PFSK-1 (cell line): Measurements from ENCODE around the gene CYSTM1.

Experiments
- FOXP2 ChIP-seq: optimal IDR thresholded peaks from 2 replicates; pipeline ENCODE3; 2011; ENCODE audit warnings: borderline replicate concordance, control low read depth, inconsistent platforms; ENCODE audit not compliant: insufficient read depth; ENCODE audit errors: extremely low read length, extremely low read depth
- POLR2AphosphoS5 ChIP-seq: IDR thresholded peaks from 2 replicates; pipeline ENCODE4 v1.6.1; 2012; ENCODE audit warnings: low read depth, mild to moderate bottlenecking, control low read depth, low read length, moderate library complexity
- SIN3A ChIP-seq: IDR thresholded peaks from 2 replicates; pipeline ENCODE4 v1.6.1; 2012; ENCODE audit warnings: mild to moderate bottlenecking, low read length, moderate library complexity, borderline replicate concordance; ENCODE audit not compliant: insufficient read depth
- TAF1 ChIP-seq: IDR thresholded peaks from 2 replicates; pipeline ENCODE4 v1.6.1; 2012; ENCODE audit warnings: low read length, control low read depth, borderline replicate concordance; ENCODE audit not compliant: insufficient read depth
- TF ChIP-seq, protein P1 (sequence below), 2 experiments: IDR thresholded peaks; 2 replicates each; pipeline versions ENCODE4 v1.6.1 to v1.8.0; 2011 to 2012; ENCODE audit warnings: low read depth in 2 of 2, low read length in 2 of 2, control low read depth in 1 of 2, inconsistent platforms in 1 of 2, mild to moderate bottlenecking in 1 of 2, moderate library complexity in 1 of 2; ENCODE audit not compliant: insufficient read depth in 1 of 2

CYSTM1 gene

GRCh38 chr5:140217299-140218026 lies 42.5 kb downstream of the CYSTM1 start:
- no peak for TF ChIP-seq FOXP2
- no peak for TF ChIP-seq SIN3A
- no peak for TF ChIP-seq TAF1
- no peak for TF ChIP-seq POLR2AphosphoS5

DNA sequence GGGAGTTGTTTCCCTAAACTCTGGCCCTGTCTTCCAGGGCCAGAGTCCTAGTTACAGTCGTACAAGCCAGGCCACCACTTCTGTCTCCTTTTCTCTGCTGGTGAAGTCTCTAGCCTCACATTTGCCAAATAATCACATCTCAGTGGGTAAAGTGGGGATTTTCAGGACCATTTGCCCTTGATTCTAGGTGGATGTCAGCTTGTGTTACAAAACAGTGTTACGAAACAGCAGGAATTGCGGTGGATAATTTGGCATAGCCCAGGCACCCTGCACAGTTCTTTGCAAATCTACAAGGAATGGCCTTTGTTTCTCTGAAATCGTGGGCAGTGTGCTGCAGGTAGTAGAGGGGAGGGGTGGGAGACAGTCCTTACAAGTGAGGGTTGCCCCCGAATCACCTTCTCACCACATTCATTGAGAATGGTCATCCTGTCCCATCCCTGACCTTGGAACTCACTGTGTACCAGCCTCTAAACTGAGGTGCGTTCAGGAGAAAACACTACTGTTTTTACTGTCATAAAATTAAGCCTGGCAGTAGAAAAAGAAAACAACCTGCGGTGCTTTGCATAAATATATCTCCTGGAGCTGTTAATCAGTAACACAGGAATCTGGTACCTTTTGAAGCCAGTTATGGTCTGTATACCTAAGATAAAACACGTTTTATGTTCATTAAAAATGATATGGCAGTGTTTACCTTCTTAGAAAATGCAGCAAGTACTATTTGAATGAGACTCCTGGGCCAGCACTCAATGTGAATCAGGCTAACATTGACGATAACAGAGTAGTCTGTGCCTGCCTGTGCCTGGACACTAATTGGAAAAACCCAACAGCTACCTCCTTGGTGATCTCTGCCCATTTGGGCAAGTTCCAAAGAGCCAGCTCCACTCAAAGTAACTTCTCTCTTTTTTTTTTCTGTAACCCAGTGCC lies 44.3 kb downstream of the CYSTM1 start:
- TF ChIP-seq SIN3A (no peak), POLR2AphosphoS5 (no peak), FOXP2 (no peak), TAF1 (no peak)
- TF ChIP-seq, protein P1, sequence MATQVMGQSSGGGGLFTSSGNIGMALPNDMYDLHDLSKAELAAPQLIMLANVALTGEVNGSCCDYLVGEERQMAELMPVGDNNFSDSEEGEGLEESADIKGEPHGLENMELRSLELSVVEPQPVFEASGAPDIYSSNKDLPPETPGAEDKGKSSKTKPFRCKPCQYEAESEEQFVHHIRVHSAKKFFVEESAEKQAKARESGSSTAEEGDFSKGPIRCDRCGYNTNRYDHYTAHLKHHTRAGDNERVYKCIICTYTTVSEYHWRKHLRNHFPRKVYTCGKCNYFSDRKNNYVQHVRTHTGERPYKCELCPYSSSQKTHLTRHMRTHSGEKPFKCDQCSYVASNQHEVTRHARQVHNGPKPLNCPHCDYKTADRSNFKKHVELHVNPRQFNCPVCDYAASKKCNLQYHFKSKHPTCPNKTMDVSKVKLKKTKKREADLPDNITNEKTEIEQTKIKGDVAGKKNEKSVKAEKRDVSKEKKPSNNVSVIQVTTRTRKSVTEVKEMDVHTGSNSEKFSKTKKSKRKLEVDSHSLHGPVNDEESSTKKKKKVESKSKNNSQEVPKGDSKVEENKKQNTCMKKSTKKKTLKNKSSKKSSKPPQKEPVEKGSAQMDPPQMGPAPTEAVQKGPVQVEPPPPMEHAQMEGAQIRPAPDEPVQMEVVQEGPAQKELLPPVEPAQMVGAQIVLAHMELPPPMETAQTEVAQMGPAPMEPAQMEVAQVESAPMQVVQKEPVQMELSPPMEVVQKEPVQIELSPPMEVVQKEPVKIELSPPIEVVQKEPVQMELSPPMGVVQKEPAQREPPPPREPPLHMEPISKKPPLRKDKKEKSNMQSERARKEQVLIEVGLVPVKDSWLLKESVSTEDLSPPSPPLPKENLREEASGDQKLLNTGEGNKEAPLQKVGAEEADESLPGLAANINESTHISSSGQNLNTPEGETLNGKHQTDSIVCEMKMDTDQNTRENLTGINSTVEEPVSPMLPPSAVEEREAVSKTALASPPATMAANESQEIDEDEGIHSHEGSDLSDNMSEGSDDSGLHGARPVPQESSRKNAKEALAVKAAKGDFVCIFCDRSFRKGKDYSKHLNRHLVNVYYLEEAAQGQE (IDR thresholded peaks at IDR 0.05; ENCODE audit: insufficient read depth in 1 of 2, low read depth in 2 of 2, low read length in 2 of 2), result no peak

GRCh38 chr5:140220032-140220697 lies 45.2 kb downstream of the CYSTM1 start:
- TF ChIP-seq FOXP2 (no peak), POLR2AphosphoS5 (no peak), TAF1 (no peak), SIN3A (no peak)
- TF ChIP-seq, protein P1 (IDR thresholded peaks at IDR 0.05; ENCODE audit: insufficient read depth in 1 of 2, low read depth in 2 of 2, low read length in 2 of 2), result no peak

DNA sequence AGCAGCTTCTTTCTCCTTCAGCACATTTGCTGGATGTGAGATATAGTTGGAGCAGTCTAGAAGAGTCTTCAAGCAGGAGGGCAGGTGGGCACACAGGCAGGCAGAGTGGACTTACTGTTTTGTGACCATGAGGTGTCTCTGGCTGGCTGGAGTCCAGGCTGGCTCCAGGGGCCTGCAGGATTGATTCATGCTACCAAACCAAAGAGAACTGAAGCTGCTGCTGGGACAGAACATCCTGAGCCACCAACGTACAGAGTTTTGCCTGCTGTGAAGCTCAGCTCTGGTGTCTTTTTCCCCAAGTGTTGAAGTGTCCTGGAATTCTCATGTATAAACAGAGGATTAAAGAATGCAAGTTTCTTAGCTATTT lies 45.7 kb downstream of the CYSTM1 start:
- TF ChIP-seq, protein P1 (IDR thresholded peaks at IDR 0.05; ENCODE audit: insufficient read depth in 1 of 2, low read depth in 2 of 2, low read length in 2 of 2), result no peak
- TF ChIP-seq SIN3A (no peak), TAF1 (no peak), FOXP2 (no peak), POLR2AphosphoS5 (no peak)

- TF ChIP-seq FOXP2 (no peak), POLR2AphosphoS5 (no peak), TAF1 (no peak), SIN3A (no peak)
- TF ChIP-seq, protein P1 (IDR thresholded peaks at IDR 0.05; ENCODE audit: insufficient read depth in 1 of 2, low read depth in 2 of 2, low read length in 2 of 2), result no peak
These were observed 46.8 kb downstream of the CYSTM1 start for GRCh38 chr5:140221697-140222223.
